Endodermal cell (in vitro differentiated cells): ENCODE measurements around the gene GPC3. TPM values are rescaled to one million over a fixed set of nuclear protein-coding genes. Genes with fewer than 3 reads are reported as not detected.

Experiments
- DNase-seq: peaks from one replicate; pipeline ENCODE4 v3.0.0-alpha.2; 2017
- H3K27ac ChIP-seq: 2 replicates; pipeline ENCODE4 v1.5.1; 2013; ENCODE audit warnings: mild to moderate bottlenecking, low read depth, low read length, moderate library complexity
- H3K27me3 ChIP-seq: 2 replicates; pipeline ENCODE4 v1.6.1; 2013; ENCODE audit warnings: mild to moderate bottlenecking, low read length, moderate library complexity; ENCODE audit not compliant: insufficient read depth, control insufficient read depth, poor library complexity, severe bottlenecking
- H3K36me3 ChIP-seq: 2 replicates; pipeline ENCODE4 v1.7.0; 2013; ENCODE audit warnings: mild to moderate bottlenecking, low read length, moderate library complexity; ENCODE audit not compliant: control insufficient read depth, insufficient read depth
- H3K4me1 ChIP-seq: one replicate; pipeline ENCODE4 v1.7.0; 2013; ENCODE audit warnings: low read length; ENCODE audit not compliant: control insufficient read depth, insufficient read depth
- H3K4me3 ChIP-seq: 2 replicates; pipeline ENCODE4 v1.5.1; 2013; ENCODE audit warnings: mild to moderate bottlenecking, low read length, moderate library complexity
- H3K9ac ChIP-seq: 2 replicates; pipeline ENCODE4 v1.6.1; 2013; ENCODE audit warnings: mild to moderate bottlenecking, low read length, moderate library complexity; ENCODE audit not compliant: poor library complexity, severe bottlenecking; ENCODE audit errors: extremely low read depth
- H3K9me3 ChIP-seq: 2 replicates; pipeline ENCODE4 v1.6.1; 2013; ENCODE audit warnings: mild to moderate bottlenecking, low read length, moderate library complexity; ENCODE audit not compliant: control insufficient read depth
- H3K27ac Mint-ChIP-seq: 2 replicates; pipeline ENCODE4 v1.8.0; 2020; ENCODE audit warnings: mixed read lengths
- H3K27me3 Mint-ChIP-seq: 2 replicates; pipeline ENCODE4 v1.8.0; 2021; ENCODE audit warnings: mild to moderate bottlenecking, mixed read lengths; ENCODE audit not compliant: insufficient read depth
- H3K36me3 Mint-ChIP-seq: 2 replicates; pipeline ENCODE4 v1.8.0; 2020; ENCODE audit warnings: low read depth, mixed read lengths
- H3K4me1 Mint-ChIP-seq: 2 replicates; pipeline ENCODE4 v1.8.0; 2020; ENCODE audit warnings: mixed read lengths
- H3K4me3 Mint-ChIP-seq: 2 replicates; pipeline ENCODE4 v1.8.0; 2020; ENCODE audit warnings: mild to moderate bottlenecking, moderate library complexity, mixed read lengths
- H3K9me3 Mint-ChIP-seq: 2 replicates; pipeline ENCODE4 v1.8.0; 2020; ENCODE audit warnings: mild to moderate bottlenecking, mixed read lengths
- CTCF ChIP-seq: fragments of 200-600 bp; sonication (generic); conservative IDR thresholded peaks from 2 replicates; pipeline ENCODE4 v1.5.0; 2021; ENCODE audit warnings: antibody characterized with exemption, mild to moderate bottlenecking
- whole genome bisulfite sequencing, 2 experiments: methylation state at CpG; one replicate each; pipeline versions ENCODE4 v1.1.5 to v1.1.7; 2013; ENCODE audit warnings: missing lambda C conversion rate in 2 of 2, mixed read lengths in 1 of 2; ENCODE audit not compliant: insufficient coverage in 1 of 2, insufficient read length in 1 of 2; 5-methylcytosine and 5-hydroxymethylcytosine counted together
- total RNA-seq, 2 donors: library from RNA; stranded (reverse); fragmentation: NEBNext Ultra II Directional in 1 of 2; extraction: Animal tissue kit (Norgen Biotek cat#: 25700) in 1 of 2; gene quantifications; 2 replicates in 1 of 2; 3 replicates in 1 of 2; pipeline ENCODE4 v1.2.1, GENCODE V29; 2021

Gene GPC3
- total RNA-seq, 2 donors from 2014 or later: 39.5 to 125 TPM

GRCh38 chrX:133747196-133747595 is 238.2 kb downstream of the GPC3 start:
- Histone ChIP-seq H3K27ac (no peak overlapping the region), H3K4me1 (no peaks in the 10 kb centered on the region), H3K9me3 (no peaks in the 10 kb centered on the region), H3K27me3 (no peaks in the 10 kb centered on the region), H3K36me3 (no peaks in the 10 kb centered on the region), H3K4me3 (no peak overlapping the region), H3K9ac (no peak overlapping the region)
- no peaks in the 10 kb centered on the region for H3K36me3 Mint-ChIP-seq
- H3K9me3 Mint-ChIP-seq: no peaks in the 10 kb centered on the region
- DNase-seq: no peak
- no peak for TF ChIP-seq CTCF
- 78 to 80% methylated on average over 1 to 2 of the region's 2 CpGs for WGBS, 2 experiments
- H3K27me3 Mint-ChIP-seq: no peaks in the 10 kb centered on the region
- H3K4me1 Mint-ChIP-seq: peaks cover 9% of the 10 kb centered on the region
- no peak overlapping the region for H3K27ac Mint-ChIP-seq
- H3K4me3 Mint-ChIP-seq: no peak overlapping the region

- Histone ChIP-seq H3K27ac (no peak overlapping the region), H3K4me3 (no peak overlapping the region), H3K27me3 (no peaks in the 10 kb centered on the region), H3K9me3 (no peaks in the 10 kb centered on the region), H3K4me1 (no peaks in the 10 kb centered on the region), H3K36me3 (no peaks in the 10 kb centered on the region), H3K9ac (no peak overlapping the region)
- H3K4me1 Mint-ChIP-seq: peaks cover 14% of the 10 kb centered on the region
- DNase-seq: no peak
- no peak for TF ChIP-seq CTCF
- no CpG with 5 or more reads among the region's 1 CpG for WGBS, 2 experiments
- no peaks in the 10 kb centered on the region for H3K27me3 Mint-ChIP-seq
- no peak overlapping the region for H3K27ac Mint-ChIP-seq
- no peaks in the 10 kb centered on the region for H3K9me3 Mint-ChIP-seq
- no peaks in the 10 kb centered on the region for H3K36me3 Mint-ChIP-seq
- H3K4me3 Mint-ChIP-seq: no peak overlapping the region
Observed at GRCh38 chrX:133746593-133746992, 238.8 kb downstream of the GPC3 start.

- H3K4me3 Mint-ChIP-seq: no peak overlapping the region
- no peaks in the 10 kb centered on the region for H3K36me3 Mint-ChIP-seq
- H3K36me3 ChIP-seq: no peaks in the 10 kb centered on the region
- peaks cover 14% of the 10 kb centered on the region for H3K4me1 Mint-ChIP-seq
- no peak overlapping the region for H3K27ac Mint-ChIP-seq
- DNase-seq: no peak
- no peaks in the 10 kb centered on the region for H3K27me3 ChIP-seq
- peak; percentile 66 for TF ChIP-seq CTCF
- H3K9ac ChIP-seq: no peak overlapping the region
- H3K27me3 Mint-ChIP-seq: no peaks in the 10 kb centered on the region
- H3K27ac ChIP-seq: no peak overlapping the region
- no peaks in the 10 kb centered on the region for H3K9me3 Mint-ChIP-seq
- H3K4me3 ChIP-seq: no peak overlapping the region
- no peaks in the 10 kb centered on the region for H3K9me3 ChIP-seq
- H3K4me1 ChIP-seq: no peaks in the 10 kb centered on the region
Observed at GRCh38 chrX:133745349-133745748, 240.0 kb downstream of the GPC3 start.
